Endodermal cell (in vitro differentiated cells): Measurements from ENCODE around the gene TNFRSF8. TPM values are rescaled to one million over a fixed set of nuclear protein-coding genes. Genes with fewer than 3 reads are reported as not detected.

Experiments used
- DNase-seq: peaks from one replicate; pipeline ENCODE4 v3.0.0-alpha.2; 2017
- H3K27ac ChIP-seq: 2 replicates; pipeline ENCODE4 v1.5.1; 2013; ENCODE audit warnings: mild to moderate bottlenecking, low read depth, low read length, moderate library complexity
- H3K27me3 ChIP-seq: 2 replicates; pipeline ENCODE4 v1.6.1; 2013; ENCODE audit warnings: mild to moderate bottlenecking, low read length, moderate library complexity; ENCODE audit not compliant: insufficient read depth, control insufficient read depth, poor library complexity, severe bottlenecking
- H3K36me3 ChIP-seq: 2 replicates; pipeline ENCODE4 v1.7.0; 2013; ENCODE audit warnings: mild to moderate bottlenecking, low read length, moderate library complexity; ENCODE audit not compliant: control insufficient read depth, insufficient read depth
- H3K4me1 ChIP-seq: one replicate; pipeline ENCODE4 v1.7.0; 2013; ENCODE audit warnings: low read length; ENCODE audit not compliant: control insufficient read depth, insufficient read depth
- H3K4me3 ChIP-seq: 2 replicates; pipeline ENCODE4 v1.5.1; 2013; ENCODE audit warnings: mild to moderate bottlenecking, low read length, moderate library complexity
- H3K9ac ChIP-seq: 2 replicates; pipeline ENCODE4 v1.6.1; 2013; ENCODE audit warnings: mild to moderate bottlenecking, low read length, moderate library complexity; ENCODE audit not compliant: poor library complexity, severe bottlenecking; ENCODE audit errors: extremely low read depth
- H3K9me3 ChIP-seq: 2 replicates; pipeline ENCODE4 v1.6.1; 2013; ENCODE audit warnings: mild to moderate bottlenecking, low read length, moderate library complexity; ENCODE audit not compliant: control insufficient read depth
- H3K27ac Mint-ChIP-seq: 2 replicates; pipeline ENCODE4 v1.8.0; 2020; ENCODE audit warnings: mixed read lengths
- H3K27me3 Mint-ChIP-seq: 2 replicates; pipeline ENCODE4 v1.8.0; 2021; ENCODE audit warnings: mild to moderate bottlenecking, mixed read lengths; ENCODE audit not compliant: insufficient read depth
- H3K36me3 Mint-ChIP-seq: 2 replicates; pipeline ENCODE4 v1.8.0; 2020; ENCODE audit warnings: low read depth, mixed read lengths
- H3K4me1 Mint-ChIP-seq: 2 replicates; pipeline ENCODE4 v1.8.0; 2020; ENCODE audit warnings: mixed read lengths
- H3K4me3 Mint-ChIP-seq: 2 replicates; pipeline ENCODE4 v1.8.0; 2020; ENCODE audit warnings: mild to moderate bottlenecking, moderate library complexity, mixed read lengths
- H3K9me3 Mint-ChIP-seq: 2 replicates; pipeline ENCODE4 v1.8.0; 2020; ENCODE audit warnings: mild to moderate bottlenecking, mixed read lengths
- CTCF ChIP-seq: fragments of 200-600 bp; sonication (generic); conservative IDR thresholded peaks from 2 replicates; pipeline ENCODE4 v1.5.0; 2021; ENCODE audit warnings: antibody characterized with exemption, mild to moderate bottlenecking
- WGBS, 2 experiments: methylation state at CpG; one replicate each; pipeline versions ENCODE4 v1.1.5 to v1.1.7; 2013; ENCODE audit warnings: missing lambda C conversion rate in 2 of 2, mixed read lengths in 1 of 2; ENCODE audit not compliant: insufficient coverage in 1 of 2, insufficient read length in 1 of 2; 5-methylcytosine and 5-hydroxymethylcytosine counted together
- total RNA-seq, 2 donors: library from RNA; stranded (reverse); fragmentation: NEBNext Ultra II Directional in 1 of 2; extraction: Animal tissue kit (Norgen Biotek cat#: 25700) in 1 of 2; gene quantifications; 2 replicates in 1 of 2; 3 replicates in 1 of 2; pipeline ENCODE4 v1.2.1, GENCODE V29; 2021

The TNFRSF8 gene
- total RNA-seq, 2 donors from 2014 or later = 0.69 to 2.3 TPM

GRCh38 chr1:12102066-12102465 is 39.0 kb downstream of the TNFRSF8 start:
- Mint-ChIP-seq H3K27ac (no peak overlapping the region), H3K4me3 (no peak overlapping the region), H3K9me3 (no peaks in the 10 kb centered on the region), H3K27me3 (no peaks in the 10 kb centered on the region), H3K36me3 (peaks cover 4% of the 10 kb centered on the region), H3K4me1 (no peaks in the 10 kb centered on the region)
- Histone ChIP-seq H3K9me3 (no peaks in the 10 kb centered on the region), H3K9ac (no peak overlapping the region), H3K36me3 (no peaks in the 10 kb centered on the region), H3K27me3 (no peaks in the 10 kb centered on the region), H3K4me3 (no peak overlapping the region), H3K4me1 (no peaks in the 10 kb centered on the region), H3K27ac (no peak overlapping the region)
- DNase-seq = no peak
- 93% methylated on average over 8 to 10 of the region's 10 CpGs for WGBS, 2 experiments
- no peak for TF ChIP-seq CTCF

GRCh38 chr1:12104417-12104816 is 41.3 kb downstream of the TNFRSF8 start:
- no peak overlapping the region for H3K27ac Mint-ChIP-seq
- H3K9me3 Mint-ChIP-seq = no peaks in the 10 kb centered on the region

GRCh38 chr1:12106153-12106552 is 43.0 kb downstream of the TNFRSF8 start:
- Mint-ChIP-seq H3K27ac (peak overlapping the region; percentile 56), H3K27me3 (no peaks in the 10 kb centered on the region), H3K36me3 (no peaks in the 10 kb centered on the region), H3K9me3 (no peaks in the 10 kb centered on the region), H3K4me3 (no peak overlapping the region), H3K4me1 (no peaks in the 10 kb centered on the region)
- TF ChIP-seq CTCF = no peak
- no peak overlapping the region for H3K4me3 ChIP-seq
- DNase-seq = no peak
- WGBS, 2 experiments = 83 to 96% methylated on average over 2 to 5 of the region's 5 CpGs
- no peaks in the 10 kb centered on the region for H3K9me3 ChIP-seq
- no peaks in the 10 kb centered on the region for H3K27me3 ChIP-seq
- no peaks in the 10 kb centered on the region for H3K36me3 ChIP-seq
- H3K4me1 ChIP-seq = no peaks in the 10 kb centered on the region
- no peak overlapping the region for H3K9ac ChIP-seq
- H3K27ac ChIP-seq = no peak overlapping the region

More at GRCh38 chr1:12104417-12104816, 41.3 kb downstream of the TNFRSF8 start:
- Mint-ChIP-seq H3K4me1 (no peaks in the 10 kb centered on the region), H3K36me3 (no peaks in the 10 kb centered on the region), H3K4me3 (no peak overlapping the region), H3K27me3 (no peaks in the 10 kb centered on the region)
- 95 to 99% methylated on average over 11 to 13 of the region's 13 CpGs for WGBS, 2 experiments
- no peak for TF ChIP-seq CTCF
- Histone ChIP-seq H3K4me1 (no peaks in the 10 kb centered on the region), H3K27ac (no peak overlapping the region), H3K36me3 (no peaks in the 10 kb centered on the region), H3K9ac (no peak overlapping the region), H3K27me3 (no peaks in the 10 kb centered on the region), H3K9me3 (no peaks in the 10 kb centered on the region), H3K4me3 (no peak overlapping the region)
- DNase-seq = no peak
